Measurements from ENCODE around the gene LRRC55.

The LRRC55 gene

DNA sequence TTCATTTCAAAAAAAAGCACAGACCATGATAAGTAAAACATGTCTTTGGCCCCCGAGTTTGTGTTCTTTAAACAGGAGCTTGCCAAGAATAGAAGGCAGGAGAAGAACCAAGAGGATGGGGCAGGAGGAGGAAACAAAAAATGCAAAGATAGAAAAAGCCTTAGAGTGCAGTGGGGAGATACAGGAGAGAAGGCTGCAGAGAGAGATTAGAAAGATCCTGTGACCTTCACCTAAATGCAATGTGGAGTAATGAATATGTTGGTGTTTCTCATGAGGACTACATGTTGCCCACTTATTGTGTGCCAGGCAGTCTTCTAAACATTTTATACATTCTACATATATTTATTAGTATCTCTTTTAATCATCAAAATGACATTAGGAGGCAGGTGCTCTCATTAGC lies 57.6 kb downstream of the LRRC55 start:
- no peak for DNase-seq

- DNase-seq: no peak
Measured at GRCh38 chr11:57240007-57240406, 58.3 kb downstream of the LRRC55 start.

- no peak for DNase-seq
Measured at GRCh38 chr11:57240757-57241156, 59.0 kb downstream of the LRRC55 start.
